IMR-90 (cell line): ENCODE results near the gene MRPS15. TPM values are rescaled to one million over a fixed set of nuclear protein-coding genes. Genes with fewer than 3 reads are reported as not detected.
A peak's percentile ranks its signal among the peaks of the same experiment; 100 is the strongest.

Experiments
- ATAC-seq: fragments of 200-7000 bp; cut with Tn5 transposase; 2 replicates; pipeline ENCODE4 v1.9.1; 2020; ENCODE audit warnings: low read depth, mild to moderate bottlenecking, moderate library complexity
- Bru-seq: library from RNA; stranded (reverse); fragments of 400-500 nt; gene quantifications from one replicate; lab custom pipeline; 2021; lab: Mats Ljungman, UMichigan
- BruChase-seq, 2 experiments: library from RNA; stranded (reverse); fragments of 400-500 nt; gene quantifications; one replicate each; lab custom pipeline; 2021; lab: Mats Ljungman, UMichigan
- BruUV-seq: library from RNA; stranded (reverse); fragments of 400-500 nt; replicated peaks from 2 replicates; lab custom pipeline; 2021; lab: Mats Ljungman, UMichigan
- CTCF ChIA-PET: fragments of 300-600 bp; formaldehyde crosslinking; extraction: SDS; loops from one replicate; lab custom pipeline; 2021; ENCODE audit warnings: antibody characterized with exemption; lab: Yijun Ruan, JAX
- POLR2A ChIA-PET: fragments of 300-600 bp; sonication (Branson Sonifier 250); formaldehyde crosslinking; loops from one replicate; lab custom pipeline; 2022; ENCODE audit warnings: antibody characterized with exemption; ENCODE audit not compliant: unreplicated experiment; lab: Charles Lee
- DNase-seq: peaks from one replicate; pipeline ENCODE4 v3.0.0; 2013
- H2AFZ ChIP-seq: replicated peaks from 2 replicates; pipeline ENCODE3; 2013; ENCODE audit warnings: low read length, mild to moderate bottlenecking; ENCODE audit not compliant: poor library complexity
- H2AK5ac ChIP-seq: 2 replicates; pipeline ENCODE4 v1.6.1; 2013; ENCODE audit warnings: low read depth, low read length, inconsistent platforms
- H2AK9ac ChIP-seq: replicated peaks from 2 replicates; pipeline ENCODE3; 2013; ENCODE audit warnings: mild to moderate bottlenecking, low read depth, low read length, moderate library complexity; ENCODE audit not compliant: poor library complexity
- H2BK120ac ChIP-seq: 2 replicates; pipeline ENCODE4 v1.6.1; 2013; ENCODE audit warnings: low read depth, low read length, inconsistent platforms
- H2BK15ac ChIP-seq: 3 replicates; pipeline ENCODE4 v1.6.1; 2013; ENCODE audit warnings: low read depth, low read length, inconsistent platforms
- H2BK20ac ChIP-seq: 2 replicates; pipeline ENCODE4 v1.6.1; 2013; ENCODE audit warnings: low read depth, mild to moderate bottlenecking, inconsistent platforms, low read length, moderate library complexity
- H2BK5ac ChIP-seq: 2 replicates; pipeline ENCODE4 v1.6.1; 2013; ENCODE audit warnings: mild to moderate bottlenecking, low read depth, low read length, inconsistent platforms; ENCODE audit not compliant: poor library complexity, severe bottlenecking
- H3K14ac ChIP-seq: replicated peaks from 2 replicates; pipeline ENCODE4 v1.6.1; 2013; ENCODE audit warnings: low read depth, low read length, inconsistent platforms
- H3K18ac ChIP-seq: 2 replicates; pipeline ENCODE4 v1.6.1; 2013; ENCODE audit warnings: low read depth, low read length, control low read depth
- H3K23ac ChIP-seq: 2 replicates; pipeline ENCODE4 v1.6.1; 2013; ENCODE audit warnings: low read depth, low read length, inconsistent platforms
- H3K27ac ChIP-seq: 2 replicates; pipeline ENCODE4 v1.5.1; 2013; ENCODE audit warnings: mild to moderate bottlenecking, control low read depth, low read length; ENCODE audit not compliant: insufficient read depth
- H3K27me3 ChIP-seq: 2 replicates; pipeline ENCODE4 v1.6.1; 2013; ENCODE audit warnings: low read length; ENCODE audit not compliant: control insufficient read depth, insufficient read depth
- H3K36me3 ChIP-seq: 2 replicates; pipeline ENCODE4 v1.6.1; 2013; ENCODE audit warnings: low read length, mixed read lengths; ENCODE audit not compliant: control insufficient read depth, insufficient read depth
- H3K4ac ChIP-seq: 2 replicates; pipeline ENCODE4 v1.6.1; 2013; ENCODE audit warnings: low read depth, low read length, inconsistent platforms
- H3K4me1 ChIP-seq: 2 replicates; pipeline ENCODE4 v1.6.1; 2013; ENCODE audit warnings: low read length, mixed read lengths; ENCODE audit not compliant: control insufficient read depth, insufficient read depth
- H3K4me2 ChIP-seq: 2 replicates; pipeline ENCODE4 v1.6.1; 2013; ENCODE audit warnings: low read depth, mild to moderate bottlenecking, control low read depth, low read length, moderate library complexity
- H3K4me3 ChIP-seq: 2 replicates; pipeline ENCODE4 v1.5.1; 2013; ENCODE audit warnings: low read depth, mild to moderate bottlenecking, control low read depth, low read length, moderate library complexity; ENCODE audit not compliant: insufficient read depth
- H3K56ac ChIP-seq: 2 replicates; pipeline ENCODE4 v1.6.1; 2013; ENCODE audit warnings: low read length, inconsistent platforms; ENCODE audit not compliant: insufficient read depth; ENCODE audit errors: extremely low read depth
- H3K79me1 ChIP-seq, 2 experiments: 2 replicates each; pipeline ENCODE4 v1.6.1; 2013; ENCODE audit warnings: low read length in 2 of 2, inconsistent platforms in 1 of 2, low read depth in 1 of 2
- H3K9ac ChIP-seq: 2 replicates; pipeline ENCODE4 v1.6.1; 2013; ENCODE audit warnings: low read depth, low read length, control low read depth
- H3K9me1 ChIP-seq: 2 replicates; pipeline ENCODE4 v1.6.1; 2013; ENCODE audit warnings: low read length, inconsistent platforms; ENCODE audit not compliant: insufficient read depth
- H3K9me3 ChIP-seq: 2 replicates; pipeline ENCODE4 v1.6.1; 2013; ENCODE audit warnings: low read length; ENCODE audit not compliant: control insufficient read depth, insufficient read depth
- H4K20me1 ChIP-seq: 2 replicates; pipeline ENCODE4 v1.6.1; 2013; ENCODE audit warnings: low read length, inconsistent platforms; ENCODE audit not compliant: insufficient read depth
- H4K5ac ChIP-seq: 2 replicates; pipeline ENCODE4 v1.6.1; 2013; ENCODE audit warnings: mild to moderate bottlenecking, low read depth, low read length, control low read depth
- H4K8ac ChIP-seq, 2 experiments: 2 replicates each; pipeline ENCODE4 v1.6.1; 2013; ENCODE audit warnings: low read depth in 2 of 2, low read length in 2 of 2, control low read depth in 1 of 2, inconsistent platforms in 1 of 2
- H4K91ac ChIP-seq: 2 replicates; pipeline ENCODE4 v1.6.1; 2013; ENCODE audit warnings: low read depth, low read length, inconsistent platforms; ENCODE audit not compliant: insufficient read depth
- CEBPB ChIP-seq: IDR thresholded peaks from 2 replicates; pipeline ENCODE4 v1.6.1; 2012; ENCODE audit warnings: low read depth, low read length, improper control_type of control experiment
- CHD1 ChIP-seq: IDR thresholded peaks from 2 replicates; pipeline ENCODE4 v1.6.1; 2012; ENCODE audit warnings: low read depth, low read length, improper control_type of control experiment
- FOS ChIP-seq: fragments of 150-350 bp; IDR thresholded peaks from 2 replicates; pipeline ENCODE4 v1.6.1; 2016; ENCODE audit warnings: low read depth, low read length
- MAFK ChIP-seq: IDR thresholded peaks from 2 replicates; pipeline ENCODE4 v1.6.1; 2012; ENCODE audit warnings: low read depth, low read length, improper control_type of control experiment
- NFE2L2 ChIP-seq: fragments of 150-350 bp; IDR thresholded peaks from 2 replicates; pipeline ENCODE4 v1.6.1; 2016; ENCODE audit warnings: low read depth, mild to moderate bottlenecking, low read length
- POLR2A ChIP-seq: IDR thresholded peaks from 2 replicates; pipeline ENCODE4 v1.6.1; 2012; ENCODE audit warnings: mild to moderate bottlenecking, low read depth, low read length
- RAD21 ChIP-seq: IDR thresholded peaks from 2 replicates; pipeline ENCODE4 v1.6.1; 2012; ENCODE audit warnings: low read length, improper control_type of control experiment
- RCOR1 ChIP-seq: IDR thresholded peaks from 2 replicates; pipeline ENCODE4 v1.6.1; 2012; ENCODE audit warnings: mild to moderate bottlenecking, low read length, improper control_type of control experiment; ENCODE audit not compliant: insufficient replicate concordance
- RFX5 ChIP-seq: IDR thresholded peaks from 2 replicates; pipeline ENCODE4 v1.8.0; 2012; ENCODE audit warnings: low read depth, mild to moderate bottlenecking, low read length, moderate library complexity
- SMC3 ChIP-seq: fragments of 150-350 bp; IDR thresholded peaks from 2 replicates; pipeline ENCODE4 v1.6.1; 2016; ENCODE audit warnings: low read depth, mild to moderate bottlenecking, antibody characterized with exemption, low read length, moderate library complexity
- USF2 ChIP-seq: fragments of 150-350 bp; IDR thresholded peaks from 2 replicates; pipeline ENCODE4 v1.6.1; 2017; ENCODE audit warnings: mild to moderate bottlenecking, antibody characterized with exemption, low read length, low read depth
- WGBS, 2 experiments: methylation state at CpG; one replicate each; pipeline versions ENCODE4 v1.1.5 to v1.1.7; 2013; ENCODE audit warnings: missing lambda C conversion rate in 2 of 2; ENCODE audit not compliant: insufficient read length in 1 of 2; ENCODE audit errors: extremely low coverage in 2 of 2; 5-methylcytosine and 5-hydroxymethylcytosine counted together
- dilution Hi-C: fragments of 300-500 bp; cut with HindIII; formaldehyde crosslinking; loops from one replicate; pipeline ENCODE4 v1.14.3; 2018; ENCODE audit warnings: low sequenced_read_pairs; ENCODE audit not compliant: unreplicated experiment
- in situ Hi-C: fragments of 300-500 bp; cut with MboI; formaldehyde crosslinking; loops from 3 replicates; pipeline ENCODE4 v1.14.3; 2019; ENCODE audit warnings: low sequenced_read_pairs, inconsistent platforms, mixed read lengths
- intact Hi-C: fragments of 100-400 bp; cut with micrococcal nuclease; formaldehyde crosslinking; loops from 2 replicates; pipeline ENCODE4 v1.10.0; 2022
- long read RNA-seq: library from polyadenylated mRNA; unstranded; transcript quantifications from one replicate; pipeline ENCODE4 v2.0.0, GENCODE V29; 2021; ENCODE audit not compliant: unreplicated experiment
- polyA plus RNA-seq, 3 experiments: library from polyadenylated mRNA; depleted of rRNA; stranded (reverse); fragments of >200 nt; gene quantifications; 2 replicates each; pipeline ENCODE4 v1.2.3, GENCODE V29; 2012; ENCODE audit warnings: low replicate concordance in 1 of 3
- total RNA-seq: library from RNA; depleted of rRNA; stranded (reverse); fragments of >200 nt; gene quantifications from 2 replicates; pipeline ENCODE4 v1.2.3, GENCODE V29; 2012; rRNA removed
- TF ChIP-seq, protein P1 (sequence below): conservative IDR thresholded peaks from 2 replicates; pipeline ENCODE4 v1.5.1; 2012; ENCODE audit warnings: mild to moderate bottlenecking, low read depth, low read length, improper control_type of control experiment

MRPS15 gene
- total RNA-seq, result 46.1 and 64.7 TPM in 2 replicates
- 66.0 and 77.9 TPM in 2 replicates for polyA plus RNA-seq (2012; rRNA removed)
- polyA plus RNA-seq (2012; cell fraction: cytosol; rRNA removed), result 50.4 and 62.7 TPM in 2 replicates
- polyA plus RNA-seq (2012; cell fraction: nucleus; rRNA removed; ENCODE audit: low replicate concordance), result 17.4 and 42.5 TPM in 2 replicates
- percentile 73 among the genes with signal in this experiment for Bru-seq, nascent RNA
- percentile 76 among the genes with signal in this experiment for BruChase-seq, experiment 1, labeled RNA remaining after a 6-hour chase
- percentile 69 among the genes with signal in this experiment for BruChase-seq, experiment 2, labeled RNA remaining after a 2-hour chase
- long read RNA-seq, transcript MRPS15-201 (8 exons, 1,006 nt), result major isoform, 28 of 34 reads
- long read RNA-seq, partial matches to known transcripts, result 2 of 34 reads
- long read RNA-seq, other reads (novel, unspliced or antisense), result 3 of 34 reads

GRCh38 chr1:36463803-36464604, at the start of gene MRPS15:
MRPS15 (minus strand) TSS chr1:36464384; CDS start chr1:36464275, 109 bp downstream.
- H3K9ac ChIP-seq, result peak within 1 kb of the TSS; percentile 94
- peak within 1 kb of the TSS; percentile 90 for H3K14ac ChIP-seq
- H3K56ac ChIP-seq, result peak within 1 kb of the TSS; percentile 71; the same call in 1 of the 2 replicates
- WGBS, 2 experiments, result 1% methylated on average over 55 of the region's 65 CpGs; no CpG with 5 or more reads in 1 of the 2 experiments
- peaks cover 6% of the 10 kb centered on the region for H3K4me1 ChIP-seq
- H4K20me1 ChIP-seq, result no peaks in the 10 kb centered on the region
- in situ Hi-C loops, result loop anchor here (25.0 kb wide), 1 partner anchor 1548 kb away; the partner anchor contains the start of genes FHL3 and UTP11
- peak within 1 kb of the TSS; percentile 41; the same call in 1 of the 3 replicates for H2BK15ac ChIP-seq
- POLR2A ChIA-PET, result no interaction called here
- no peaks in the 10 kb centered on the region for H3K27me3 ChIP-seq
- H4K8ac ChIP-seq, result peak within 1 kb of the TSS; percentile 94 to 95
- H2AFZ ChIP-seq, result peak within 1 kb of the TSS; percentile 90
- H2BK20ac ChIP-seq, result 0 out of 2 replicates have a peak within 1 kb of the TSS, but pooled peaks have one; percentile 18
- H3K27ac ChIP-seq, result peak within 1 kb of the TSS; percentile 82
- H2AK5ac ChIP-seq, result peak within 1 kb of the TSS; percentile 95
- H2BK5ac ChIP-seq, result peak within 1 kb of the TSS; percentile 56
- H3K79me1 ChIP-seq, result peaks cover 13 to 26% of the 10 kb centered on the region in 2 experiments; a peak in 3 of 4 replicates
- H2BK120ac ChIP-seq, result peak within 1 kb of the TSS; percentile 49
- peak; percentile 98 for ATAC-seq
- peak within 1 kb of the TSS; percentile 90 for H3K4me3 ChIP-seq
- H4K5ac ChIP-seq, result peak within 1 kb of the TSS; percentile 94
- no peaks in the 10 kb centered on the region for H3K9me3 ChIP-seq
- H3K23ac ChIP-seq, result peak within 1 kb of the TSS; percentile 69; the same call in 1 of the 2 replicates
- peaks cover 11% of the 10 kb centered on the region for H3K9me1 ChIP-seq
- CTCF ChIA-PET, result interaction anchor here (0.5 kb wide), 1 partner anchor 61 kb away, joined by 4 read pairs; no protein-coding TSS in a partner anchor
- peak within 1 kb of the TSS; percentile 95 for H3K4me2 ChIP-seq
- dilution Hi-C loops, result no loop called here
- BruUV-seq, result no TSS peak
- peaks cover 24% of the 10 kb centered on the region for H3K36me3 ChIP-seq
- peak within 1 kb of the TSS; percentile 82 for H4K91ac ChIP-seq
- intact Hi-C loops, result no loop called here
- H3K18ac ChIP-seq, result peak within 1 kb of the TSS; percentile 68
- peak within 1 kb of the TSS; percentile 86 for H3K4ac ChIP-seq
- peak; percentile 95 for DNase-seq
- peak within 1 kb of the TSS; percentile 92 for H2AK9ac ChIP-seq
- TF ChIP-seq SMC3, result no peak
- no peak for TF ChIP-seq CHD1
- no peak for TF ChIP-seq MAFK
- TF ChIP-seq CEBPB, result peak; percentile 100
- peak; percentile 71 for TF ChIP-seq FOS
- TF ChIP-seq USF2, result peak; percentile 80
- TF ChIP-seq RCOR1, result no peak
- TF ChIP-seq RFX5, result no peak
- TF ChIP-seq POLR2A, result peak; percentile 77
- TF ChIP-seq, protein P1, sequence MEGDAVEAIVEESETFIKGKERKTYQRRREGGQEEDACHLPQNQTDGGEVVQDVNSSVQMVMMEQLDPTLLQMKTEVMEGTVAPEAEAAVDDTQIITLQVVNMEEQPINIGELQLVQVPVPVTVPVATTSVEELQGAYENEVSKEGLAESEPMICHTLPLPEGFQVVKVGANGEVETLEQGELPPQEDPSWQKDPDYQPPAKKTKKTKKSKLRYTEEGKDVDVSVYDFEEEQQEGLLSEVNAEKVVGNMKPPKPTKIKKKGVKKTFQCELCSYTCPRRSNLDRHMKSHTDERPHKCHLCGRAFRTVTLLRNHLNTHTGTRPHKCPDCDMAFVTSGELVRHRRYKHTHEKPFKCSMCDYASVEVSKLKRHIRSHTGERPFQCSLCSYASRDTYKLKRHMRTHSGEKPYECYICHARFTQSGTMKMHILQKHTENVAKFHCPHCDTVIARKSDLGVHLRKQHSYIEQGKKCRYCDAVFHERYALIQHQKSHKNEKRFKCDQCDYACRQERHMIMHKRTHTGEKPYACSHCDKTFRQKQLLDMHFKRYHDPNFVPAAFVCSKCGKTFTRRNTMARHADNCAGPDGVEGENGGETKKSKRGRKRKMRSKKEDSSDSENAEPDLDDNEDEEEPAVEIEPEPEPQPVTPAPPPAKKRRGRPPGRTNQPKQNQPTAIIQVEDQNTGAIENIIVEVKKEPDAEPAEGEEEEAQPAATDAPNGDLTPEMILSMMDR, result no peak
- 0 out of 2 replicates have a peak, but pooled peaks have one; percentile 18 for TF ChIP-seq NFE2L2
- TF ChIP-seq RAD21, result no peak
